ENCODE measurements around the gene PCYOX1L.
"Not testable (repeated sequence)": the region's sequence is repeated elsewhere in the genome, so short reads cannot be mapped to it uniquely, and the experiment has no call there.

Gene PCYOX1L

GRCh38 chr5:149391524-149391923 is 33.7 kb downstream of the PCYOX1L start:
- no peaks in the 10 kb centered on the region for H3K4me1 Mint-ChIP-seq (ENCODE audit: low read depth)
- H3K27me3 Mint-ChIP-seq = no peaks in the 10 kb centered on the region
- no peaks in the 10 kb centered on the region for H3K36me3 Mint-ChIP-seq (ENCODE audit: low read depth)
- intact Hi-C loops (cut with micrococcal nuclease) = no loop called here
- no peak overlapping the region for H3K27ac Mint-ChIP-seq
- H3K4me3 Mint-ChIP-seq = no peak overlapping the region
- H3K9me3 Mint-ChIP-seq = no peaks in the 10 kb centered on the region

GRCh38 chr5:149392718-149393117 is 34.9 kb downstream of the PCYOX1L start:
- H3K27ac Mint-ChIP-seq = no peak overlapping the region
- no peaks in the 10 kb centered on the region for H3K27me3 Mint-ChIP-seq
- no peaks in the 10 kb centered on the region for H3K36me3 Mint-ChIP-seq (ENCODE audit: low read depth)
- H3K9me3 Mint-ChIP-seq = no peaks in the 10 kb centered on the region
- no peak overlapping the region for H3K4me3 Mint-ChIP-seq
- intact Hi-C loops (cut with micrococcal nuclease) = no loop called here
- H3K4me1 Mint-ChIP-seq (ENCODE audit: low read depth) = no peaks in the 10 kb centered on the region

GRCh38 chr5:149394996-149395395 is 37.1 kb downstream of the PCYOX1L start:
- H3K4me1 Mint-ChIP-seq (ENCODE audit: low read depth); H3K27me3 Mint-ChIP-seq; H3K9me3 Mint-ChIP-seq; H3K27ac Mint-ChIP-seq; H3K4me3 Mint-ChIP-seq; intact Hi-C loops (cut with micrococcal nuclease); H3K36me3 Mint-ChIP-seq (ENCODE audit: low read depth): not testable (repeated sequence)

DNA sequence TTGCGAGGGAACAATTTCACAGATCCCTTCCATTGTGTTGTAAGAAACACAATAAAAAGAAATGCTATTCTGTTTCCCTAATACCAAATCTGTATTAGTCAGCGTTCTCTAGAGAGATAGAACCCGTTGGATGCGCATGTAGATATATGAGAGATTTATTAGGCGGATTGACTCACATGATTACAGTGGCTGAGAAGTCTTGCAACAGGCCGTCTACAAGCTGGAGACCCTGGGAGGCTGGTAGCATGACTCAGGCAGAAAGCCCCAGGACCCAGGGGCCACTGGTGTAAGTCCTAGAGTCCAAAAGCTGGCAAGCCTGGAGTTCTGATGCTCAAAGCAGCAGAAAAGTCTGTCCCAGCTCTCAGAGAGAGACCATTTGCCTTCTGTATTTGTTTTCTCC is 39.7 kb downstream of the PCYOX1L start:
- intact Hi-C loops (cut with micrococcal nuclease) = no loop called here
- H3K4me1 Mint-ChIP-seq (ENCODE audit: low read depth) = no peaks in the 10 kb centered on the region
- no peaks in the 10 kb centered on the region for H3K27me3 Mint-ChIP-seq
- H3K36me3 Mint-ChIP-seq (ENCODE audit: low read depth) = no peaks in the 10 kb centered on the region
- no peaks in the 10 kb centered on the region for H3K9me3 Mint-ChIP-seq
- no peak overlapping the region for H3K4me3 Mint-ChIP-seq
- H3K27ac Mint-ChIP-seq = no peak overlapping the region

DNA sequence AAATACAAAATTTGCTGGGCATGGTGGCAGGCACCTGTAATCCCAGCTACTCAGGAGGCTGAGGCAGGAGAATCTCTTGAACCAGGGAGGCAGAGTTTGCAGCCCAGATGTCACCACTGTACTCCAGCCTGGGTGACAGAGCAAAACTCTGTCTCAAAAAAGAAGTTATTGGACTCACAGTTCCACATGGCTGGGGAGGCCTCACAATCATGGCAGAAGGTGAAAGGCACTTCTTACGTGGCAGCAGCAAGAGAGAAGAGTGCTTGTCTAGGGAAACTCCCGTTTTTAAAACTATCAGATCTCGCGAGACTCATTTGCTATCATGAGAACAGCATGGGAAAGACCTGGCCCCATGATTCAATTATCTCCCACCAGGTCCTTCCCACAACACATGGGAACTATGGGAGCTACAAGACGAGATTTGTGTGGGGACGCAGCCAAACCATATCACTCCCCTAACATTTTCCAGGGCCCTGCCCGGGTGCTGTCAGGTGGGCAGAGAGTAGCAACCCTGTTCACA is 41.0 kb downstream of the PCYOX1L start:
- intact Hi-C loops (cut with micrococcal nuclease); H3K36me3 Mint-ChIP-seq (ENCODE audit: low read depth); H3K27me3 Mint-ChIP-seq; H3K4me3 Mint-ChIP-seq; H3K4me1 Mint-ChIP-seq (ENCODE audit: low read depth); H3K27ac Mint-ChIP-seq; H3K9me3 Mint-ChIP-seq: not testable (repeated sequence)

DNA sequence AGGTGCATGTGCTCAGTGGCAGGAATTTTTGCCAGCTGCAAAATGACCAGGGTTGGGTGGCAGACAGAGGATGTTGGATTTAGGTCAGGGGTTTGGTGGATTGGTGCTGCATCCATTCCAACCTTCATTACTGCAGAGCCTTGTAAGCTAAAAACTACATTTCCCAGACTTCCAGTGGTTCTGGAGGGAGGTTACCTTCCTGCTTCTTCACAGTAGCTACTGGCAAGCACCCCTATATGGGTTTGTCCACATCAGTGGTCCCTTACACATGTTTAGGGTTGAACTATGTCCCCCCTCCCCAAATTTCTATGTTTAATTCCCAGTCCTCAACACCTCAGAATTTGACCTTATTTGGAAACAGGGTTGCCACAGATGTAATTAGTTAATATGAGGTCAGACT is 41.9 kb downstream of the PCYOX1L start:
- Mint-ChIP-seq H3K4me1 (ENCODE audit: low read depth) (no peaks in the 10 kb centered on the region), H3K27ac (no peak overlapping the region), H3K36me3 (ENCODE audit: low read depth) (no peaks in the 10 kb centered on the region), H3K27me3 (no peaks in the 10 kb centered on the region), H3K4me3 (no peak overlapping the region), H3K9me3 (no peaks in the 10 kb centered on the region)
- intact Hi-C loops (cut with micrococcal nuclease) = no loop called here

- no peak overlapping the region for H3K27ac Mint-ChIP-seq
- intact Hi-C loops (cut with micrococcal nuclease) = no loop called here
- H3K9me3 Mint-ChIP-seq = no peaks in the 10 kb centered on the region
- H3K36me3 Mint-ChIP-seq (ENCODE audit: low read depth) = no peaks in the 10 kb centered on the region
- H3K27me3 Mint-ChIP-seq = no peaks in the 10 kb centered on the region
- H3K4me1 Mint-ChIP-seq (ENCODE audit: low read depth) = no peaks in the 10 kb centered on the region
- H3K4me3 Mint-ChIP-seq = no peak overlapping the region
Measured at GRCh38 chr5:149400304-149400703, 42.5 kb downstream of the PCYOX1L start.

DNA sequence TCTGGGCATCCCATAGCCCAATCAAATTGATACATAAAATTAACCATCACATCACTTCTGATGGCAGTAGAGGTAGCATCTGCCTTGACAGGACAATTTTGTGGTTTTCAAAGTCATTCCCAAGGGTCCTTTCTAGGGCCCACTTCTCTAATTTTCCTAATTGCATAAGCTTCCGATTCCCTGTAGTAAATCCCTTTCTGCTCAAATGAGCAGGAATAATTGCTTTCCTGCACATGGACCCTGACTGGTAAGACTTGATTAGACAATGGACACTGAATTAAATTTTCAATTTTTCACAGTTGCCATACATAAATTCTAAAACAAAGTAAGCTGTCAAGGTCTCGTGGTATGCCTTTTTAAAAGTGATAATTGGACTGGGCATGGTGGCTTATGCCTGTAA is 43.2 kb downstream of the PCYOX1L start:
- Mint-ChIP-seq H3K27me3 (no peaks in the 10 kb centered on the region), H3K4me3 (no peak overlapping the region), H3K27ac (no peak overlapping the region), H3K9me3 (no peaks in the 10 kb centered on the region), H3K4me1 (ENCODE audit: low read depth) (no peaks in the 10 kb centered on the region), H3K36me3 (ENCODE audit: low read depth) (no peaks in the 10 kb centered on the region)
- intact Hi-C loops (cut with micrococcal nuclease) = no loop called here

- Mint-ChIP-seq H3K27ac (no peak overlapping the region), H3K36me3 (ENCODE audit: low read depth) (no peaks in the 10 kb centered on the region), H3K9me3 (no peaks in the 10 kb centered on the region), H3K27me3 (no peaks in the 10 kb centered on the region), H3K4me3 (no peak overlapping the region), H3K4me1 (ENCODE audit: low read depth) (no peaks in the 10 kb centered on the region)
- intact Hi-C loops (cut with micrococcal nuclease) = no loop called here
Measured at GRCh38 chr5:149402291-149402690, 44.4 kb downstream of the PCYOX1L start.

- H3K4me3 Mint-ChIP-seq = no peak overlapping the region
- H3K4me1 Mint-ChIP-seq (ENCODE audit: low read depth) = no peaks in the 10 kb centered on the region
- H3K9me3 Mint-ChIP-seq = no peaks in the 10 kb centered on the region
- H3K27me3 Mint-ChIP-seq = no peaks in the 10 kb centered on the region
- intact Hi-C loops (cut with micrococcal nuclease) = no loop called here
- H3K36me3 Mint-ChIP-seq (ENCODE audit: low read depth) = no peaks in the 10 kb centered on the region
- no peak overlapping the region for H3K27ac Mint-ChIP-seq
Measured at GRCh38 chr5:149403923-149404745, 46.3 kb downstream of the PCYOX1L start.

- no peaks in the 10 kb centered on the region for H3K4me1 Mint-ChIP-seq (ENCODE audit: low read depth)
- H3K27me3 Mint-ChIP-seq = no peaks in the 10 kb centered on the region
- intact Hi-C loops (cut with micrococcal nuclease) = no loop called here
Measured at GRCh38 chr5:149404746-149405549, 47.1 kb downstream of the PCYOX1L start.

DNA sequence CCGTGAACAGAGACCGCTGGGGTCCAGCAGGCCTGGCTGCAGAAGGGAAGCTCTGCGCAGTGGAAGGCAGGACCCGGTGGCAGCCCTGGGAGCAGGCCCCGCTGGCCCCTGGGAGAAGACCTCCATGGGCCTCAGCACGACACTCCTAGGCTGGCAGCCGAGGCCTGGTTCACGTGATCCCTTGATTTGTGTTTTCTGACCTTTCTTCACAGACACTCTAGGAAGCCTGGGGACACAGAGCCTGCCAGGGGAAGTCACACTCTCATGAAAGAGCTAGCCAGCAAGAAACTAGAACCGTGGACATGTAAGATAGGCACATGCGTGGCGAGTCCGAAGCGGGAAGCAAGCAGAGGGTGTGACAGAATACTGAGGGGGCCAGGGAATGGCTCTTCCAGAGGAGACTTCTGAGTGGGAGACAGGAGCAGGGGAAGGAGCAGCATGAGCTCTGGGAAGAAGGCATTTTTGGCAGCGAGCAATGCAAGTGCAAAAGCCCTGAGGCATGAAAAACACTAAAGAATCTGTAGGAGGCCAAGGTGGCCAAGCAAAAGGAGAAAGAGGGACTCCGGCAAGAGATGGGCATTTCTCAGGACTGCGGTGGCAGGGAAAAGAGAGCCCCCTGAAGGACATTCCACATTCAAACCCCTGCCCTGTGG is 47.8 kb downstream of the PCYOX1L start:
- H3K4me3 Mint-ChIP-seq = no peak overlapping the region
- no peaks in the 10 kb centered on the region for H3K9me3 Mint-ChIP-seq
- intact Hi-C loops (cut with micrococcal nuclease) = no loop called here
- no peaks in the 10 kb centered on the region for H3K4me1 Mint-ChIP-seq (ENCODE audit: low read depth)
- H3K27me3 Mint-ChIP-seq = no peaks in the 10 kb centered on the region
- H3K36me3 Mint-ChIP-seq (ENCODE audit: low read depth) = no peaks in the 10 kb centered on the region
- H3K27ac Mint-ChIP-seq = no peak overlapping the region

More at GRCh38 chr5:149404746-149405549, 47.1 kb downstream of the PCYOX1L start:
- H3K9me3 Mint-ChIP-seq = no peaks in the 10 kb centered on the region
- no peak overlapping the region for H3K4me3 Mint-ChIP-seq
- no peak overlapping the region for H3K27ac Mint-ChIP-seq
- no peaks in the 10 kb centered on the region for H3K36me3 Mint-ChIP-seq (ENCODE audit: low read depth)

DNA sequence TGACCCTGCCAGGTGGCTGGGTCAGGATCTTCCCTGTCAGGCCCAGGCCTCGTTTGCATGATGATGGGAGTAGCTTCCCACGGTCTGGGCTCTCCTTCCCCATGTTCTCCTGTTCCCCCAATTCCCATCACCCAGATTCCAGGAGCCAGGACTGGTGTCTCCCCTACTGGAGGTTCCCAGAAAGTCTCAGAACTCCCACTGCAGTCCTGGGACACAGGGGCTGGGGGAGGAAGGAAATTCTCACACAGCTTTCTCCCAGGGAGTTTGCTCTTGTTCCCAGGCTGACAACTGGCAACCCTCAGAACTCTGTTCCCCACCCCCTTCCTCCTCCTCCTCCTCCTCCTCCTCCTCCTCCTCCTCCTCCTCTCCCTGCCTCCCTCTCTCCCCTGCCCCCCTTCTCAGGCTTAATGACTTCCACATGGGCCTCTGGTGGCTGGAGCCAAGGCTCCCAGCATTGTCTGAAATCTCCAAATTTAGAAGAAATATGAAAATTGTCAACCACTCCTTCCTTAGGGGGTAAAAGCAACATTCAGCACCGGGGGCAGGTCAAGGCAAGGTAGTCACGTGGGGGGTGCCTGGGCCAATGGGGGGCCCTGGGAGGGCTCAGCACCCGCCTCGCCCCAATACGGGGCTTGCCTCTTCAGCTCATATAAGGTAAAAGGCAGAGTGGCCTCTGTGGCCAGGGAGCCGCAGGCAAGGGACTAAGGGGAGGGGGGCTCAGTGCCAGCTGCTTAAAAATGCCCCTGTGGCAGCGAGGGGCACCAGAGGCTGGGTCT is 48.5 kb downstream of the PCYOX1L start:
- no peaks in the 10 kb centered on the region for H3K4me1 Mint-ChIP-seq (ENCODE audit: low read depth)
- H3K27ac Mint-ChIP-seq = no peak overlapping the region
- no peak overlapping the region for H3K4me3 Mint-ChIP-seq
- no peaks in the 10 kb centered on the region for H3K27me3 Mint-ChIP-seq
- H3K36me3 Mint-ChIP-seq (ENCODE audit: low read depth) = no peaks in the 10 kb centered on the region
- no peaks in the 10 kb centered on the region for H3K9me3 Mint-ChIP-seq
- intact Hi-C loops (cut with micrococcal nuclease) = no loop called here
